Measurements from ENCODE around the gene PARP4. TPM values are rescaled to one million over a fixed set of nuclear protein-coding genes. Genes with fewer than 3 reads are reported as not detected.
"Not testable (repeated sequence)": the region's sequence is repeated elsewhere in the genome, so short reads cannot be mapped to it uniquely, and the experiment has no call there.

The PARP4 gene
- total and polyA plus RNA-seq, 2 donors (not counting 3 experiments of a cell fraction or from before 2014, with no cell fraction given), result 37.1 to 71.7 TPM

GRCh38 chr13:24392972-24393371 is 119.6 kb downstream of the PARP4 start:
- no peak for FAIRE-seq
- intact Hi-C loops (cut with micrococcal nuclease), result no loop called here

DNA sequence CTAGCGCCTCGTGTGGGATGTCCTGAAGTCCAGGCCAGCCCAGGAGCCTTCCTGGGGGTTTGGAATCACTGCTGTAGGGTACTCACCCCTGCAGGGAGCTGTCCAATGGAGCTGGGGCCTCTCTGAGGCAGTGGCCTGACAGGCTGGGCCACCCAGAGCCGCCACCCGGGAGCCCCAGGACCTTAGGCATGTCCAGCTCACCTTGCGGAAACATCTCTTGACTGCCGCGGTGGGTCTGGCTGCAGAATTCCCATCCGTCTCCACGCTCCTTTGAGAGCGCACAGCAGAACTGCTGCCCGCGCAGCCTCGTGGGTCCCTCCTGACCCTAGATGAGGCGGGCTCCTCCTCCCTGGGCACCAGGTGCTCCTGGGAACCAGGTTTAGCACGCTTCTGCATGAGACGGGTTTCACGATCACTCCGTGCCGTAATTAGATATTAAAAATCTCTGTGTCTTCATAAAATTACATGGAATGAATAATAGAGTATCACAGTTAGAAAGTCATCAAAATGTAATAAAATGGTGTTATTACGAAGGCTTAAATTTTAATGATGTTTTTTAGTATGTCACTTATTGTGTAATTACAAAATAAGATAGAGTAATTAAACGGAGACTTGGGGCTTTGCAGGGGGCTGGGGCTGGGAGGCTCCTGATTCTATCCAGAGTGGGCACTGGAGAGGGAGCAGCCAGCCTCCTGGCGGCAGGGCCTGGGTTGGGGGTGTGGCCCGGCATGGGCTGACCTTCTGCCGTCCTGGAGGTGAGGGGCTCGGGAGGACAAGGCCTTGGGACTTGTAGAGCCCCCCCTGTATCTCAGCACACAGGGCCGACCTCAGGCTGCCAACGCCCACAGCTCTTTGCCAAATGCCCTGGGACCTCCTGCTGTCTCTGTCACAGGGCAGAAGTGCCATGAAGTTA is 120.6 kb downstream of the PARP4 start:
- CTCF ChIA-PET; intact Hi-C loops (cut with micrococcal nuclease); H4K20me1 ChIP-seq (replicated peaks; ENCODE audit: control insufficient read depth, extremely low read depth, insufficient read depth, low read length); H3K36me3 ChIP-seq (ENCODE audit: control insufficient read depth in 2 of 2, extremely low read depth in 1 of 2, insufficient read depth in 2 of 2, low read length in 2 of 2); BruUV-seq (replicated peaks); H3K4me1 ChIP-seq (ENCODE audit: control insufficient read depth, extremely low read depth, insufficient read depth, low read length); H3K79me2 ChIP-seq (ENCODE audit: control insufficient read depth, insufficient read depth, low read length); H3K27me3 ChIP-seq (ENCODE audit: control insufficient read depth in 2 of 2, insufficient read depth in 2 of 2, low read length in 2 of 2); dilution Hi-C loops (cut with MboI; ENCODE audit: extremely low pct_ligation_motif_present, low sequenced_read_pairs); H3K9me1 ChIP-seq (replicated peaks; ENCODE audit: control insufficient read depth, extremely low read depth, insufficient read depth, low read length); H3K27ac ChIP-seq (ENCODE audit: insufficient read depth, low read depth, low read length); DNase-seq (ENCODE audit: low read depth, low spot score); H3K4me2 ChIP-seq (ENCODE audit: insufficient read depth, low read length); FAIRE-seq; H3K9me3 ChIP-seq (replicated peaks; ENCODE audit: control insufficient read depth, insufficient read depth, low read length); H3K9ac ChIP-seq (replicated peaks; ENCODE audit: extremely low read depth, insufficient read depth, low read length); H2AFZ ChIP-seq (ENCODE audit: low read depth, low read length); POLR2A ChIA-PET; H3K4me3 ChIP-seq (replicated peaks in 1 of 3; ENCODE audit: insufficient read depth in 1 of 3, low read depth in 1 of 3, low read length in 3 of 3): not testable (repeated sequence)

More at GRCh38 chr13:24392972-24393371, 119.6 kb downstream of the PARP4 start:
- H3K4me2 ChIP-seq (ENCODE audit: insufficient read depth, low read length), result no peak overlapping the region
- BruUV-seq (replicated peaks), result no TSS peak
- no peaks in the 10 kb centered on the region for H3K9me1 ChIP-seq (replicated peaks; ENCODE audit: control insufficient read depth, extremely low read depth, insufficient read depth, low read length)
- H3K27me3 ChIP-seq (ENCODE audit: control insufficient read depth in 2 of 2, insufficient read depth in 2 of 2, low read length in 2 of 2), result no peaks in the 10 kb centered on the region
- no peaks in the 10 kb centered on the region for H4K20me1 ChIP-seq (replicated peaks; ENCODE audit: control insufficient read depth, extremely low read depth, insufficient read depth, low read length)
- DNase-seq (ENCODE audit: low read depth, low spot score), result no peak
- POLR2A ChIA-PET, result no interaction called here
- H3K27ac ChIP-seq (ENCODE audit: insufficient read depth, low read depth, low read length), result no peak overlapping the region
- no peaks in the 10 kb centered on the region for H3K4me1 ChIP-seq (ENCODE audit: control insufficient read depth, extremely low read depth, insufficient read depth, low read length)
- H3K9ac ChIP-seq (replicated peaks; ENCODE audit: extremely low read depth, insufficient read depth, low read length), result no peak overlapping the region
- dilution Hi-C loops (cut with MboI; ENCODE audit: extremely low pct_ligation_motif_present, low sequenced_read_pairs), result no loop called here
- no peak overlapping the region for H3K4me3 ChIP-seq (replicated peaks in 1 of 3; ENCODE audit: insufficient read depth in 1 of 3, low read depth in 1 of 3, low read length in 3 of 3)
- TF ChIP-seq MAX (IDR thresholded peaks at IDR 0.05; ENCODE audit: insufficient read depth, insufficient read length) (no peak), MYC (IDR thresholded peaks at IDR 0.05; ENCODE audit: low read depth, low read length) (no peak), FOS (IDR thresholded peaks at IDR 0.05; ENCODE audit: borderline replicate concordance, insufficient read depth, low read length) (no peak), CTCF (IDR thresholded peaks at IDR 0.05; ENCODE audit: extremely low read depth in 1 of 2, insufficient read depth in 1 of 2, low read depth in 1 of 2, low read length in 2 of 2) (no peak), POLR2AphosphoS5 (IDR thresholded peaks at IDR 0.05; ENCODE audit: insufficient read depth, low read depth, low read length) (no peak), POLR2A (IDR thresholded peaks at IDR 0.05; ENCODE audit: low read depth, low read length) (no peak), GATA2 (IDR thresholded peaks at IDR 0.05; ENCODE audit: insufficient read depth, insufficient read length, low read depth, low read length) (no peak), JUN (IDR thresholded peaks at IDR 0.05; ENCODE audit: borderline replicate concordance, insufficient read depth, insufficient read length, low read depth) (no peak), EZH2 (IDR thresholded peaks at IDR 0.05; ENCODE audit: borderline replicate concordance, low read depth, low read length, severe bottlenecking) (no peak)
- no peak overlapping the region for H2AFZ ChIP-seq (ENCODE audit: low read depth, low read length)
- no peaks in the 10 kb centered on the region for H3K36me3 ChIP-seq (ENCODE audit: control insufficient read depth in 2 of 2, extremely low read depth in 1 of 2, insufficient read depth in 2 of 2, low read length in 2 of 2)
- CTCF ChIA-PET, result no interaction called here
- H3K9me3 ChIP-seq (replicated peaks; ENCODE audit: control insufficient read depth, insufficient read depth, low read length), result no peaks in the 10 kb centered on the region
- H3K79me2 ChIP-seq (ENCODE audit: control insufficient read depth, insufficient read depth, low read length), result no peaks in the 10 kb centered on the region

Data from endothelial cell of umbilical vein (primary cell).